Astrocyte of the spinal cord (primary cell): ENCODE results near the gene MMP25.

ENCODE experiments used
- DNase-seq: peaks from one replicate; pipeline ENCODE4 v3.0.0; 2011; ENCODE audit warnings: low read depth, low spot score
- H3K4me3 ChIP-seq: 2 replicates; pipeline ENCODE4 v1.5.1; 2011; ENCODE audit warnings: low read depth, mild to moderate bottlenecking, low read length, moderate library complexity
- CTCF ChIP-seq: IDR thresholded peaks from 2 replicates; pipeline ENCODE4 v1.5.1; 2012; ENCODE audit warnings: low read depth, mild to moderate bottlenecking, low read length, inconsistent platforms
- in situ Hi-C: cut with HindIII; loops from 2 replicates; pipeline ENCODE4 v1.10.0; 2017; ENCODE audit warnings: low sequenced_read_pairs

Gene MMP25

GRCh38 chr16:3092501-3092941, 46.2 kb downstream of the MMP25 start:
- TF ChIP-seq CTCF: no peak
- in situ Hi-C loops: no loop called here

DNA sequence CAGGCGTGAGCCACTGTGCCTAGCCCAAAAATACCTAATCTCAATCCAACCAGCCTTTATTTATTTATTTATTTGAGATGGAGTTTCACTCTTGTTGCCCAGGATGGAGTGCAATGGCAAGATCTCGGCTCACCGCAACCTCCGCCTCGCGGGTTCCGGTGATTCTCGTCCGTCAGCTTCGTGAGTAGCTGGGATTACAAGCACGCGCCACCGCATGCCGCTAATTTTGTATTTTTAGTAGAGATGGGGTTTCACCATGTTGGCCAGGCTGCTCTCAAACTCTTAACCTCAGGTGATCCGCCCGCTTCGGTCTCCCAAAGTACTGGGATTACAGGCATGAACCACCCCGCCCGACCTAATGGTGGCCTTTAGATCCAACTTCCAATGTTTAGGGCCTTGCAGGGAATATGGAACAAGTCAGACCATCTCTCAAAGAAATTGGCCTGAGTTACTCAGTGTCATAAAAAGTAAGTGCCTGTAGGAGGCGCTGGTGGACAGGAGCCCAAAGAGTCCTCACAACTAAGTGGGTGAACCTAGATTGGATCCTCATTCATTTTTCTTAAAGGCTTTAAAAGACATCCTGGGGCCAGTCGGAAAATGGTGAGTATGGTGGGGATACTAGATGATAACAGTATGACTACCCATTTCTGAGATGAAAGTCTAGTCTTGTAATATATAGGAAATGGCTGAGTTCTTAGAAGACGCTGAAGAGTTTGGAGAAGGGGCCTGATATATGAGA, 48.1 kb downstream of the MMP25 start:
- H3K4me3 ChIP-seq: no peak overlapping the region
- peak; percentile 27 for DNase-seq
- in situ Hi-C loops: no loop called here
- peak; percentile 62 for TF ChIP-seq CTCF

More at GRCh38 chr16:3092501-3092941, 46.2 kb downstream of the MMP25 start:
- DNase-seq: no peak
- no peak overlapping the region for H3K4me3 ChIP-seq

DNA sequence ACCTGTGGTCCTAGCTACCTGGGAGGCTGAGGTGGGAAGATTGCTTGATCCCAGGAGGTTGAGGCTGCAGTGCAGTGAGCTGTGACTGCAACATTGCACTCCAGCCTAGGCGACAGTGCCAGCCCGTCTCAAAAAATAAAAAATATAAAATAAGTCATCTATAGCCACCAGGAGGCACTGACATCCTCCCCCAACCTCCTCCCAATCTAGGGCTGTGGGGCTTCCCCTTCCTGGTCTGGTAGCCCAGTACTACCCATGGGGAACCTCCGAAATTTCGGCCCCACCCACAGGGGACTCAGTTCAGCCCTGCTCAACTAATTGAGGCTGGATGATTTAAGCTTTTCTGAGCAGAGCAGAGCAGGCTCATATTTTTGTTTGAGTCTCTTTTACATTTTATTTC, 49.5 kb downstream of the MMP25 start:
- TF ChIP-seq CTCF: peak; percentile 10
- no peak overlapping the region for H3K4me3 ChIP-seq
- in situ Hi-C loops: no loop called here
- no peak for DNase-seq

GRCh38 chr16:3096362-3096761, 50.0 kb downstream of the MMP25 start:
- in situ Hi-C loops: no loop called here
- no peak for TF ChIP-seq CTCF
- no peak overlapping the region for H3K4me3 ChIP-seq
- no peak for DNase-seq

DNA sequence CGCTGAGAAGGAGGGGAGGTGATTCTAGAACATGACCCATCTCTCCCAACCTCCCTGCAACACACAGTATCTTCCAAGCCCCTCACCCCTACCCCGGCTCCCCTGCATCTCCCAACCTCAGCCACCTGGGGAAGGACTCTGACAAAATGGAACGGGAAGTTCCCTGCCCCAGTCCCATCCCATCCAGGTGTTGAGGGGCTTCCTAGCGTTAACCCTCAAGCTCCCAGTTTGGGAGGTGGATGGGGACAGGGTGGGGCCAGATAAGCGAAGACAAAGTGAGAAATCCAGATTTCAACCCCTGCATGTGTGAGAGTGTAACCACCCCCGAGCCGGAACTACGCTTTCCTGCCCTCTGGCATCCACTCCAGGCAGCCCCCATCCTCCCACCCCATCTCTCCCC, 50.9 kb downstream of the MMP25 start:
- in situ Hi-C loops: no loop called here
- no peak overlapping the region for H3K4me3 ChIP-seq
- DNase-seq: no peak
- no peak for TF ChIP-seq CTCF

- H3K4me3 ChIP-seq: no peak within 1 kb of the TSS
- TF ChIP-seq CTCF: no peak
- in situ Hi-C loops: no loop called here
Measured at GRCh38 chr16:3098459-3099394, 52.4 kb downstream of the MMP25 start, which contains the start of gene ZSCAN10. Gene ZSCAN10 (minus strand): TSS chr16:3099294. CDS start chr16:3092937, 6,357 bp downstream.

More at GRCh38 chr16:3098459-3099394, 52.4 kb downstream of the MMP25 start, which contains the start of gene ZSCAN10:
- no peak for DNase-seq
